ENCODE data around the gene PTPRCAP. TPM values are rescaled to one million over a fixed set of nuclear protein-coding genes. Genes with fewer than 3 reads are reported as not detected.
"Not testable (repeated sequence)": the region's sequence is repeated elsewhere in the genome, so short reads cannot be mapped to it uniquely, and the experiment has no call there.

PTPRCAP gene
- total RNA-seq, 1 experiment from 2014 or later = 0.27 TPM

DNA sequence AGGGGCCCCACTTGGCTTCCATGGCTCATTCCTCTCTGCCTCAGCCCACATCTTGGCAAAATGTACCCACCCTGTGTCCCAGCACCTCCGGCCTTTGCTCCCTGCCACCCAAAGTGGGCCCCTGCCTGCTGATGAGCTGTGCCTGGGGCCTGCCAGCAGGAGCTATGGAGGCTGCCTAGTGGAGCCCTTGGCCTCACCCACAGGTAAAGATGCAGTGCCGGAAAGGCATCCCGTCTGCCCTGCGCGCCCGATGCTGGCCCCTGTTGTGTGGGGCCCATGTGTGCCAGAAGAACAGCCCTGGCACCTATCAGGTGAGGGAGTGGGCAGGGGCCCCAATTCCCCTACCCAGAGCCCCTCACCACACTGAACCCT is 32.3 kb downstream of the PTPRCAP start:
- no peaks in the 10 kb centered on the region for H3K9me3 Mint-ChIP-seq (ENCODE audit: unreplicated experiment)
- H3K27ac Mint-ChIP-seq (ENCODE audit: unreplicated experiment) = no peak overlapping the region
- no peaks in the 10 kb centered on the region for H3K27me3 ChIP-seq (replicated peaks; ENCODE audit: control insufficient read depth, insufficient read depth, low read length)
- POLR2A ChIA-PET = no interaction called here
- CTCF ChIA-PET = interaction anchor here (0.5 kb wide), 1 partner anchor 80 kb away, joined by 4 read pairs; no protein-coding TSS in a partner anchor
- H3K4me3 ChIP-seq (ENCODE audit: low read depth, low read length) = no peak overlapping the region
- no peaks in the 10 kb centered on the region for H3K27me3 Mint-ChIP-seq (ENCODE audit: insufficient read depth, unreplicated experiment)
- H3K4me1 Mint-ChIP-seq (ENCODE audit: low read depth, unreplicated experiment) = no peaks in the 10 kb centered on the region
- BruUV-seq (replicated peaks) = no TSS peak
- H3K9me3 ChIP-seq = no peaks in the 10 kb centered on the region
- peaks cover 20% of the 10 kb centered on the region for H3K36me3 Mint-ChIP-seq (ENCODE audit: insufficient read depth, unreplicated experiment)
- TF ChIP-seq, protein P1, sequence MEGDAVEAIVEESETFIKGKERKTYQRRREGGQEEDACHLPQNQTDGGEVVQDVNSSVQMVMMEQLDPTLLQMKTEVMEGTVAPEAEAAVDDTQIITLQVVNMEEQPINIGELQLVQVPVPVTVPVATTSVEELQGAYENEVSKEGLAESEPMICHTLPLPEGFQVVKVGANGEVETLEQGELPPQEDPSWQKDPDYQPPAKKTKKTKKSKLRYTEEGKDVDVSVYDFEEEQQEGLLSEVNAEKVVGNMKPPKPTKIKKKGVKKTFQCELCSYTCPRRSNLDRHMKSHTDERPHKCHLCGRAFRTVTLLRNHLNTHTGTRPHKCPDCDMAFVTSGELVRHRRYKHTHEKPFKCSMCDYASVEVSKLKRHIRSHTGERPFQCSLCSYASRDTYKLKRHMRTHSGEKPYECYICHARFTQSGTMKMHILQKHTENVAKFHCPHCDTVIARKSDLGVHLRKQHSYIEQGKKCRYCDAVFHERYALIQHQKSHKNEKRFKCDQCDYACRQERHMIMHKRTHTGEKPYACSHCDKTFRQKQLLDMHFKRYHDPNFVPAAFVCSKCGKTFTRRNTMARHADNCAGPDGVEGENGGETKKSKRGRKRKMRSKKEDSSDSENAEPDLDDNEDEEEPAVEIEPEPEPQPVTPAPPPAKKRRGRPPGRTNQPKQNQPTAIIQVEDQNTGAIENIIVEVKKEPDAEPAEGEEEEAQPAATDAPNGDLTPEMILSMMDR (IDR thresholded peaks at IDR 0.05; ENCODE audit: insufficient read depth in 1 of 2, low read depth in 1 of 2, low read length in 1 of 2, severe bottlenecking in 1 of 2, unreplicated experiment in 1 of 2) = no peak
- intact Hi-C loops (cut with micrococcal nuclease; ENCODE audit: unreplicated experiment) = no loop called here
- peaks cover 11% of the 10 kb centered on the region for H3K4me1 ChIP-seq
- H3K36me3 ChIP-seq (ENCODE audit: control insufficient read depth, insufficient read depth, low read length) = no peaks in the 10 kb centered on the region
- H3K4me3 Mint-ChIP-seq (ENCODE audit: unreplicated experiment) = no peak overlapping the region
- no peak for DNase-seq

DNA sequence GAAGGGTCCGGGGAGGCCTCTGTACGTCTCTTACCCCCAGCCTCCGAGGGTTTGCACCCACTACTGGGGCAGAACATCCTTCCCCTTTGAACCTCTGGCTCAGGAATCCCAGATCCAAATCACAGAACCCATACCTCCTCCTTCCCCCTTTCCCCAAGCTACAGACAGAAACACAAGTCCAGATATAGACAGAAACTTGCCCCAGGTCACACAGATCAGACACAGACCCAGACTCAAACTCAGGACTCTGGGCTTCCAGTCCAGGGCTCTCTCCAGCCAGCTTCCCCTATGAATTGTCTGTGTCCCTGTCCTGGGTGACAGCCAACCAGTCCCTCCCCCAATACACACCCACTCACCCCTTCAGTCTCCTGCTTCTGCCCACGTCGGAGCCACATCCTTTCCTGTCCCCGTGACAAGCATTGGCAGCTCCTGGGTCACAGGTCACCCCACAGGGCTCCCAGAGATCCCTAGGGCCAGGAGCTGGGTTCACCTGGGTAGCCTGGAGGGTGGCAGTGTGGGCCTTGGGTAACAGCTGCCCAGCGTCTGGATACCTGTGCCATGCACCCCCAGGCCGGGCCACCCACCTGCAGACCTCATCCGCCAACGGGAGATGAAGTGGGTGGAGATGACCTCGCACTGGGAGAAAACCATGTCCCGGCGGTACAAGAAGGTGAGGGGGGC is 32.8 kb downstream of the PTPRCAP start:
- Mint-ChIP-seq H3K27me3 (ENCODE audit: insufficient read depth, unreplicated experiment) (no peaks in the 10 kb centered on the region), H3K4me3 (ENCODE audit: unreplicated experiment) (no peak overlapping the region), H3K9me3 (ENCODE audit: unreplicated experiment) (no peaks in the 10 kb centered on the region), H3K4me1 (ENCODE audit: low read depth, unreplicated experiment) (no peaks in the 10 kb centered on the region), H3K27ac (ENCODE audit: unreplicated experiment) (peak overlapping the region; percentile 47), H3K36me3 (ENCODE audit: insufficient read depth, unreplicated experiment) (peaks cover 20% of the 10 kb centered on the region)
- H3K4me1 ChIP-seq = peaks cover 14% of the 10 kb centered on the region
- no peaks in the 10 kb centered on the region for H3K9me3 ChIP-seq
- H3K4me3 ChIP-seq (ENCODE audit: low read depth, low read length) = no peak overlapping the region
- 0 out of 2 replicates have a peak, but pooled peaks cover 2% of the 10 kb centered on the region for H3K36me3 ChIP-seq (ENCODE audit: control insufficient read depth, insufficient read depth, low read length)
- no peaks in the 10 kb centered on the region for H3K27me3 ChIP-seq (replicated peaks; ENCODE audit: control insufficient read depth, insufficient read depth, low read length)
- POLR2A ChIA-PET = no interaction called here
- no TSS peak for BruUV-seq (replicated peaks)
- intact Hi-C loops (cut with micrococcal nuclease; ENCODE audit: unreplicated experiment) = loop anchor here (5.0 kb wide), 2 partner anchors 78 to 103 kb away; partner anchors contain the start of genes AIP, CDK2AP2 and PITPNM1
- CTCF ChIA-PET = interaction anchor here (0.5 kb wide), 1 partner anchor 81 kb away, joined by 4 read pairs; no protein-coding TSS in a partner anchor
- TF ChIP-seq, protein P1 (IDR thresholded peaks at IDR 0.05; ENCODE audit: insufficient read depth in 1 of 2, low read depth in 1 of 2, low read length in 1 of 2, severe bottlenecking in 1 of 2, unreplicated experiment in 1 of 2) = no peak
- no peak for DNase-seq

DNA sequence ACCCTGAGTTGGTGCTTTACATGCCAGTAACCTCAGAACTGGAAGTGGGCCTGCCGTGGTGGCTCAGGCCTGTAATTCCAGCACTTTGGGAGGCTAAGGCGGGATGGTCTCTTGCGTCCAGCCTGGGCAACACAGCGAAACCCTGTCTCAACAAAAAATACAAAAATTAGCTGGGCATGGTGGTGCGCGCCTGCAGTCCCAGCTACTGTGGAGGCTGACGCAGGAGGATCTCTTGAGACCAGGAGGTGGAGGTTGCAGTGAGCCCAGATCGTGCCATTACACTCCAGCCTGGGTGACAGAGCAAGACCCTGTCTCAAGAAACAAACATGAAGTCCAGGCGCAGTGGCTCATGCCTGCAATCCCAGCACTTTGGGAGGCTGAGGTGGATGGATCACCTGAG is 34.4 kb downstream of the PTPRCAP start:
- H3K4me1 Mint-ChIP-seq (ENCODE audit: low read depth, unreplicated experiment); POLR2A ChIA-PET; BruUV-seq (replicated peaks); DNase-seq; H3K27ac Mint-ChIP-seq (ENCODE audit: unreplicated experiment); H3K9me3 ChIP-seq; H3K36me3 ChIP-seq (ENCODE audit: control insufficient read depth, insufficient read depth, low read length); H3K4me3 ChIP-seq (ENCODE audit: low read depth, low read length); H3K4me3 Mint-ChIP-seq (ENCODE audit: unreplicated experiment); H3K9me3 Mint-ChIP-seq (ENCODE audit: unreplicated experiment); H3K27me3 ChIP-seq (replicated peaks; ENCODE audit: control insufficient read depth, insufficient read depth, low read length); H3K27me3 Mint-ChIP-seq (ENCODE audit: insufficient read depth, unreplicated experiment): not testable (repeated sequence)
- intact Hi-C loops (cut with micrococcal nuclease; ENCODE audit: unreplicated experiment) = loop anchor here (5.0 kb wide), 2 partner anchors 79 to 104 kb away; partner anchors contain the start of genes AIP, CDK2AP2 and PITPNM1
- peaks cover 14% of the 10 kb centered on the region for H3K4me1 ChIP-seq
- CTCF ChIA-PET = interaction anchor here (0.7 kb wide), 1 partner anchor 38 kb away, joined by 4 read pairs; no protein-coding TSS in a partner anchor
- peaks cover 36% of the 10 kb centered on the region for H3K36me3 Mint-ChIP-seq (ENCODE audit: insufficient read depth, unreplicated experiment)

DNA sequence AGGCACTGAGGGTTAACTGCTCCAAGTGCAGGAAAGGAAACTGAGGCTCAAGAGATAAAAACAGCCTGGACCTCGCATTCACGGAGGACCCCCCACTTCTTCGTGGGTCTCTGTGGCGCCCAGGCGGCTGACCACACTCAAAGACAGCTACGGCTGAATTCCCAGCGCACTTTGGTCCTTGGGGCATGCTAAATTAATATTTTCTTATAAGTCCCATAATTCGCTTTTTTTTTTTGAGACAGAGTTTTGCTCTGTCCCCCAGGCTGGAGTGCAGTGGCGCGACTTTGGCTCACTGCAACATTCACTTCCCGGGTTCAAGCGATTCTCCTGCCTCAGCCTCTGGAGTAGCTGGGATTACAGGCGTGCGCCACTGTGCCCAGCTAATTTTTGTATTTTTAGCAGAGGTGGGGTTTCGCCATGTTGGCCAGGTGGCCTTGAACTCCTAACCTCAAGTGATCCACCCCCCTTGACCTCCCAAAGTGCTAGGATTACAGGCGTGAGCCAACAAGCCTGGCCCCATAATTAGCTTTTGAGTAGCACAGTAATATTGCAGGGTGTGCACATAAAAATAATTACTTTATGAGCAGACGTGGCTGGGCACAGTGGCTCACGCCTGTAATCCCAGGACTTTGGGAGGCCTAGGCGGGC is 35.2 kb downstream of the PTPRCAP start:
- peaks cover 14% of the 10 kb centered on the region for H3K4me1 ChIP-seq
- H3K4me3 Mint-ChIP-seq (ENCODE audit: unreplicated experiment) = not testable (repeated sequence)
- POLR2A ChIA-PET = interaction anchor here (0.6 to 2.8 kb wide), 23 partner anchors 9 to 283 kb away, joined by 3 to 63 read pairs (median 6); partner anchors contain the start of genes AIP, GSTP1, KDM2A and POLD4

More for the DNA sequence above, 35.2 kb downstream of the PTPRCAP start:
- H3K9me3 Mint-ChIP-seq (ENCODE audit: unreplicated experiment); H3K9me3 ChIP-seq; DNase-seq; H3K27me3 Mint-ChIP-seq (ENCODE audit: insufficient read depth, unreplicated experiment); H3K4me1 Mint-ChIP-seq (ENCODE audit: low read depth, unreplicated experiment); H3K27me3 ChIP-seq (replicated peaks; ENCODE audit: control insufficient read depth, insufficient read depth, low read length); H3K4me3 ChIP-seq (ENCODE audit: low read depth, low read length): not testable (repeated sequence)
- intact Hi-C loops (cut with micrococcal nuclease; ENCODE audit: unreplicated experiment) = loop anchor here (1.0 to 5.0 kb wide), 3 partner anchors 19 to 105 kb away; partner anchors contain the start of genes AIP, CDK2AP2 and PITPNM1
- TSS peak; percentile 44 for BruUV-seq (replicated peaks)
- Mint-ChIP-seq H3K27ac (ENCODE audit: unreplicated experiment) (peak overlapping the region; percentile 74), H3K36me3 (ENCODE audit: insufficient read depth, unreplicated experiment) (peaks cover 42% of the 10 kb centered on the region)
- CTCF ChIA-PET = interaction anchor here (0.5 to 2.5 kb wide), 30 partner anchors 10 to 546 kb away, joined by 3 to 73 read pairs (median 10); partner anchors contain the start of genes AIP, CARNS1, CLCF1 and CORO1B
- H3K36me3 ChIP-seq (ENCODE audit: control insufficient read depth, insufficient read depth, low read length) = peaks cover 15% of the 10 kb centered on the region
